Activated CD8-positive, alpha-beta T cell treated with anti-CD3 and anti-CD28 coated beads, Interleukin-2, amount 10 ng/mL, durations not matched to agents 7 days and 5 days (primary cell): ENCODE data around the gene TEP1. TPM values are rescaled to one million over a fixed set of nuclear protein-coding genes. Genes with fewer than 3 reads are reported as not detected.
"Not testable (repeated sequence)": the region's sequence is repeated elsewhere in the genome, so short reads cannot be mapped to it uniquely, and the experiment has no call there.

Source experiments
- ATAC-seq: fragments of 150-1000 bp; cut with Tn5 transposase; one replicate; pipeline ENCODE4 v1.10.0; 2021; ENCODE audit warnings: moderate library complexity
- CTCF ChIA-PET: fragments of 350-600 bp; sonication (Branson Sonifier 250); formaldehyde crosslinking; loops from one replicate; lab custom pipeline; 2021; ENCODE audit warnings: antibody characterized with exemption; lab: Charles Lee
- POLR2A ChIA-PET: fragments of 350-600 bp; sonication (Branson Sonifier 250); formaldehyde crosslinking; loops from one replicate; lab custom pipeline; 2021; ENCODE audit warnings: antibody characterized with exemption; lab: Charles Lee
- DNase-seq: peaks from one replicate; pipeline ENCODE4 v3.0.0-alpha.2; 2020
- H3K27ac Mint-ChIP-seq: one replicate; pipeline ENCODE4 v1.8.0; 2021; ENCODE audit warnings: mild to moderate bottlenecking, mixed read lengths
- H3K27me3 Mint-ChIP-seq: one replicate; pipeline ENCODE4 v1.8.0; 2021; ENCODE audit warnings: low read depth, mixed read lengths
- H3K36me3 Mint-ChIP-seq: one replicate; pipeline ENCODE4 v1.8.0; 2021; ENCODE audit warnings: low read depth, mixed read lengths
- H3K4me1 Mint-ChIP-seq: one replicate; pipeline ENCODE4 v1.8.0; 2021; ENCODE audit warnings: low read depth, mixed read lengths
- H3K4me3 Mint-ChIP-seq: one replicate; pipeline ENCODE4 v1.8.0; 2021; ENCODE audit warnings: mild to moderate bottlenecking, mixed read lengths
- H3K9me3 Mint-ChIP-seq: one replicate; pipeline ENCODE4 v1.8.0; 2022; ENCODE audit warnings: mixed read lengths; ENCODE audit not compliant: insufficient read depth
- total RNA-seq, 2 experiments: library from RNA; stranded (reverse); gene quantifications; one replicate each; pipeline ENCODE4 v1.2.3, GENCODE V29; 2021

The TEP1 gene
- total RNA-seq, 2 experiments from 2014 or later, result 34.6 to 48.7 TPM

- Mint-ChIP-seq H3K36me3 (peaks cover 22% of the 10 kb centered on the region), H3K4me1 (peaks cover 20% of the 10 kb centered on the region), H3K27me3 (peaks cover 9% of the 10 kb centered on the region), H3K9me3 (no peaks in the 10 kb centered on the region), H3K27ac (no peak overlapping the region), H3K4me3 (no peak overlapping the region)
- POLR2A ChIA-PET, result interaction anchor here (1.0 to 4.6 kb wide), 3 partner anchors 11 to 128 kb away, joined by 3 to 77 read pairs (median 11); partner anchors contain the start of genes APEX1, CCNB1IP1 and PNP
- DNase-seq, result no peak
- no peak for ATAC-seq
- CTCF ChIA-PET, result interaction anchor here (0.9 to 8.4 kb wide), 6 partner anchors 9 to 267 kb away, joined by 3 to 120 read pairs (median 10); partner anchors contain the start of gene CCNB1IP1
Measured at GRCh38 chr14:20341646-20342045, 71.7 kb downstream of the TEP1 start.

- not testable (repeated sequence) for H3K9me3 Mint-ChIP-seq, H3K4me3 Mint-ChIP-seq, ATAC-seq, H3K27ac Mint-ChIP-seq, DNase-seq, H3K27me3 Mint-ChIP-seq
- POLR2A ChIA-PET, result interaction anchor here (2.9 to 4.6 kb wide), 2 partner anchors 11 to 129 kb away, joined by 11 to 77 read pairs; partner anchors contain the start of genes CCNB1IP1 and PNP
- H3K36me3 Mint-ChIP-seq, result peaks cover 18% of the 10 kb centered on the region
- CTCF ChIA-PET, result interaction anchor here (1.7 to 8.4 kb wide), 3 partner anchors 13 to 268 kb away, joined by 5 to 120 read pairs (median 10); no protein-coding TSS in a partner anchor
- peaks cover 20% of the 10 kb centered on the region for H3K4me1 Mint-ChIP-seq
Measured at GRCh38 chr14:20341032-20341431, 72.3 kb downstream of the TEP1 start.

- H3K9me3 Mint-ChIP-seq, result no peaks in the 10 kb centered on the region
- ATAC-seq (no peak), DNase-seq (no peak)
- peaks cover 44% of the 10 kb centered on the region for H3K4me1 Mint-ChIP-seq
- no peak overlapping the region for H3K4me3 Mint-ChIP-seq
- CTCF ChIA-PET, result interaction anchor here (0.7 to 9.9 kb wide), 5 partner anchors 9 to 280 kb away, joined by 3 to 151 read pairs (median 12); partner anchors contain the start of genes PARP2 and TTC5
- POLR2A ChIA-PET, result interaction anchor here (1.0 to 8.6 kb wide), 3 partner anchors 8 to 136 kb away, joined by 3 to 77 read pairs (median 8); partner anchors contain the start of genes APEX1, OSGEP and PARP2
- no peak overlapping the region for H3K27ac Mint-ChIP-seq
- peaks cover 8% of the 10 kb centered on the region for H3K36me3 Mint-ChIP-seq
- peaks cover 8% of the 10 kb centered on the region for H3K27me3 Mint-ChIP-seq
Measured at GRCh38 chr14:20334017-20334416, 79.3 kb downstream of the TEP1 start.

- peak overlapping the region; percentile 99 for H3K4me3 Mint-ChIP-seq
- ATAC-seq, result peak; percentile 6
- no peak for DNase-seq
- H3K27me3 Mint-ChIP-seq, result peaks cover 4% of the 10 kb centered on the region
- peak overlapping the region; percentile 93 for H3K27ac Mint-ChIP-seq
- ChIA-PET CTCF (interaction anchor here (0.7 to 9.9 kb wide), 7 partner anchors 10 to 348 kb away, joined by 3 to 151 read pairs (median 5); partner anchors contain the start of genes PARP2 and TTC5), POLR2A (interaction anchor here (1.0 to 8.6 kb wide), 3 partner anchors 9 to 136 kb away, joined by 3 to 77 read pairs (median 8); partner anchors contain the start of genes APEX1, OSGEP and PARP2)
- peaks cover 48% of the 10 kb centered on the region for H3K4me1 Mint-ChIP-seq
- H3K36me3 Mint-ChIP-seq, result peaks cover 13% of the 10 kb centered on the region
- H3K9me3 Mint-ChIP-seq, result no peaks in the 10 kb centered on the region
Measured at GRCh38 chr14:20333494-20333841, 79.8 kb downstream of the TEP1 start.

- H3K4me3 Mint-ChIP-seq, result peak within 1 kb of the TSS; percentile 99
- H3K4me1 Mint-ChIP-seq, result peaks cover 51% of the 10 kb centered on the region
- H3K9me3 Mint-ChIP-seq, result no peaks in the 10 kb centered on the region
- POLR2A ChIA-PET, result interaction anchor here (1.0 to 8.6 kb wide), 3 partner anchors 9 to 137 kb away, joined by 3 to 77 read pairs (median 8); partner anchors contain the start of genes APEX1, OSGEP and PARP2
- H3K27me3 Mint-ChIP-seq, result peaks cover 4% of the 10 kb centered on the region
- H3K27ac Mint-ChIP-seq, result peak within 1 kb of the TSS; percentile 93
- peaks cover 13% of the 10 kb centered on the region for H3K36me3 Mint-ChIP-seq
- DNase-seq (peak; percentile 72), ATAC-seq (peak; percentile 99)
- CTCF ChIA-PET, result interaction anchor here (0.7 to 9.9 kb wide), 8 partner anchors 10 to 355 kb away, joined by 3 to 151 read pairs (median 5); partner anchors contain the start of genes ANG, PARP2 and TTC5
Measured at GRCh38 chr14:20332788-20333493, 80.4 kb downstream of the TEP1 start, which contains the start of gene CCNB1IP1. Gene CCNB1IP1, minus strand, starts transcription at chr14:20333279. Its CDS starts 16,756 bp downstream, at chr14:20316523.

GRCh38 chr14:20332431-20332787, 80.9 kb downstream of the TEP1 start:
- H3K27ac Mint-ChIP-seq, result peak overlapping the region; percentile 93
- POLR2A ChIA-PET, result interaction anchor here (2.4 to 8.6 kb wide), 2 partner anchors 10 to 122 kb away, joined by 8 to 77 read pairs; partner anchors contain the start of genes APEX1, OSGEP and PARP2
- no peak for ATAC-seq
- CTCF ChIA-PET, result interaction anchor here (1.3 to 9.9 kb wide), 7 partner anchors 11 to 356 kb away, joined by 4 to 151 read pairs (median 5); partner anchors contain the start of genes ANG, PARP2 and TTC5
- peaks cover 16% of the 10 kb centered on the region for H3K36me3 Mint-ChIP-seq
- H3K27me3 Mint-ChIP-seq, result no peaks in the 10 kb centered on the region
- no peaks in the 10 kb centered on the region for H3K9me3 Mint-ChIP-seq
- peak overlapping the region; percentile 99 for H3K4me3 Mint-ChIP-seq
- peaks cover 57% of the 10 kb centered on the region for H3K4me1 Mint-ChIP-seq
- no peak for DNase-seq

- Mint-ChIP-seq H3K27ac (no peak overlapping the region), H3K9me3 (no peaks in the 10 kb centered on the region), H3K4me3 (peak overlapping the region; percentile 26), H3K27me3 (no peaks in the 10 kb centered on the region), H3K4me1 (peaks cover 62% of the 10 kb centered on the region), H3K36me3 (peaks cover 23% of the 10 kb centered on the region)
- ATAC-seq, result no peak
- DNase-seq, result no peak
- CTCF ChIA-PET, result interaction anchor here (1.1 to 9.9 kb wide), 4 partner anchors 12 to 277 kb away, joined by 3 to 151 read pairs (median 16); partner anchors contain the start of gene PARP2
- POLR2A ChIA-PET, result interaction anchor here (8.6 kb wide), 1 partner anchor 11 kb away, joined by 77 read pairs; the partner anchor contains the start of gene PARP2
Measured at GRCh38 chr14:20331053-20331613, 82.2 kb downstream of the TEP1 start.

- H3K4me3 Mint-ChIP-seq, result no peak overlapping the region
- H3K9me3 Mint-ChIP-seq, result no peaks in the 10 kb centered on the region
- H3K36me3 Mint-ChIP-seq, result peaks cover 31% of the 10 kb centered on the region
- peaks cover 53% of the 10 kb centered on the region for H3K4me1 Mint-ChIP-seq
- no peak overlapping the region for H3K27ac Mint-ChIP-seq
- no peak for ATAC-seq
- POLR2A ChIA-PET, result interaction anchor here (8.6 kb wide), 1 partner anchor 13 kb away, joined by 77 read pairs; the partner anchor contains the start of gene PARP2
- CTCF ChIA-PET, result interaction anchor here (1.0 to 9.9 kb wide), 9 partner anchors 12 to 353 kb away, joined by 3 to 151 read pairs (median 4); partner anchors contain the start of gene PARP2
- DNase-seq, result no peak
- H3K27me3 Mint-ChIP-seq, result no peaks in the 10 kb centered on the region
Measured at GRCh38 chr14:20329355-20329754, 83.9 kb downstream of the TEP1 start.

- ChIA-PET CTCF (interaction anchor here (0.9 to 9.9 kb wide), 20 partner anchors 13 to 362 kb away, joined by 3 to 151 read pairs (median 7); partner anchors contain the start of genes PARP2, RNASE4 and TEP1), POLR2A (interaction anchor here (8.6 kb wide), 1 partner anchor 14 kb away, joined by 77 read pairs; the partner anchor contains the start of gene PARP2)
- H3K4me3 Mint-ChIP-seq, result no peak overlapping the region
- H3K4me1 Mint-ChIP-seq, result peaks cover 53% of the 10 kb centered on the region
- no peaks in the 10 kb centered on the region for H3K9me3 Mint-ChIP-seq
- peak overlapping the region; percentile 25 for H3K27ac Mint-ChIP-seq
- ATAC-seq, result no peak
- H3K27me3 Mint-ChIP-seq, result no peaks in the 10 kb centered on the region
- DNase-seq, result no peak
- peaks cover 35% of the 10 kb centered on the region for H3K36me3 Mint-ChIP-seq
Measured at GRCh38 chr14:20328705-20329104, 84.6 kb downstream of the TEP1 start.

- H3K9me3 Mint-ChIP-seq, result no peaks in the 10 kb centered on the region
- H3K36me3 Mint-ChIP-seq, result peaks cover 41% of the 10 kb centered on the region
- ChIA-PET POLR2A (interaction anchor here (8.6 kb wide), 1 partner anchor 15 kb away, joined by 77 read pairs; the partner anchor contains the start of gene PARP2), CTCF (interaction anchor here (0.6 to 9.9 kb wide), 48 partner anchors 9 to 528 kb away, joined by 3 to 151 read pairs (median 4); partner anchors contain the start of genes APEX1, PARP2, PIP4P1 and PNP)
- peak overlapping the region; percentile 13 for H3K27ac Mint-ChIP-seq
- H3K27me3 Mint-ChIP-seq, result no peaks in the 10 kb centered on the region
- DNase-seq (peak; percentile 52), ATAC-seq (peak; percentile 65)
- H3K4me3 Mint-ChIP-seq, result no peak overlapping the region
- H3K4me1 Mint-ChIP-seq, result peaks cover 42% of the 10 kb centered on the region
Measured at GRCh38 chr14:20327005-20327869, 86.1 kb downstream of the TEP1 start.
